OCI-LY3 (cell line): ENCODE measurements around the gene MAML2.

ENCODE experiments used
- H2AFZ ChIP-seq: fragments of 200-600, 300-600 bp; shearing (Covaris generic); 2 replicates; pipeline ENCODE4 v1.6.0; 2014; ENCODE audit warnings: antibody characterized with exemption, low read depth, low read length
- H3K27ac ChIP-seq: fragments of 200-600, 300-600 bp; sonication (generic); 2 replicates; pipeline ENCODE4 v1.5.1; 2014; ENCODE audit warnings: mild to moderate bottlenecking, low read length, moderate library complexity, mixed read lengths
- H3K27me3 ChIP-seq: fragments of 200-600, 300-600 bp; sonication (generic); 2 replicates; pipeline ENCODE4 v1.6.1; 2014; ENCODE audit warnings: low read depth, low read length, mixed read lengths
- H3K36me3 ChIP-seq: fragments of 200-600, 300-600 bp; sonication (generic); replicated peaks from 2 replicates; pipeline ENCODE3; 2014; ENCODE audit warnings: low read depth, low read length, mixed read lengths
- H3K4me1 ChIP-seq: fragments of 300-600, 200-600 bp; sonication (generic); 2 replicates; pipeline ENCODE4 v1.6.1; 2014; ENCODE audit warnings: low read length, mixed read lengths
- H3K4me2 ChIP-seq: fragments of 200-600, 300-600 bp; sonication (generic); 2 replicates; pipeline ENCODE4 v1.6.1; 2014; ENCODE audit warnings: low read length, mixed read lengths
- H3K4me3 ChIP-seq: fragments of 300-600, 200-600 bp; sonication (generic); 2 replicates; pipeline ENCODE4 v1.5.1; 2014; ENCODE audit warnings: antibody characterized with exemption, mild to moderate bottlenecking, low read length, moderate library complexity
- H3K79me2 ChIP-seq: fragments of 300-600, 200-600 bp; shearing (Covaris generic); 2 replicates; pipeline ENCODE4 v1.6.1; 2014; ENCODE audit warnings: mild to moderate bottlenecking, low read length, mixed read lengths
- H3K9ac ChIP-seq: fragments of 300-600, 200-600 bp; shearing (Covaris generic); 2 replicates; pipeline ENCODE4 v1.6.0; 2014; ENCODE audit warnings: mild to moderate bottlenecking, low read length, moderate library complexity
- H3K9me3 ChIP-seq: fragments of 200-600, 300-600 bp; shearing (Covaris generic); 2 replicates; pipeline ENCODE4 v1.6.1; 2014; ENCODE audit warnings: low read length, mixed read lengths; ENCODE audit not compliant: insufficient read depth
- H4K20me1 ChIP-seq: fragments of 200-600, 300-600 bp; sonication (generic); 2 replicates; pipeline ENCODE4 v1.6.1; 2016; ENCODE audit warnings: low read length, mixed read lengths; ENCODE audit not compliant: insufficient read depth
- CTCF ChIP-seq: fragments of 200-600, 300-600 bp; sonication (generic); IDR thresholded peaks from 2 replicates; pipeline ENCODE4 v1.5.1; 2014; ENCODE audit warnings: antibody characterized with exemption, low read length, low read depth
- EZH2phosphoT487 ChIP-seq: fragments of 200-600 bp; shearing (Covaris generic); IDR thresholded peaks from 2 replicates; pipeline ENCODE4 v1.6.1; 2018; ENCODE audit warnings: antibody characterized with exemption, mixed run types, low read depth

Gene MAML2

DNA sequence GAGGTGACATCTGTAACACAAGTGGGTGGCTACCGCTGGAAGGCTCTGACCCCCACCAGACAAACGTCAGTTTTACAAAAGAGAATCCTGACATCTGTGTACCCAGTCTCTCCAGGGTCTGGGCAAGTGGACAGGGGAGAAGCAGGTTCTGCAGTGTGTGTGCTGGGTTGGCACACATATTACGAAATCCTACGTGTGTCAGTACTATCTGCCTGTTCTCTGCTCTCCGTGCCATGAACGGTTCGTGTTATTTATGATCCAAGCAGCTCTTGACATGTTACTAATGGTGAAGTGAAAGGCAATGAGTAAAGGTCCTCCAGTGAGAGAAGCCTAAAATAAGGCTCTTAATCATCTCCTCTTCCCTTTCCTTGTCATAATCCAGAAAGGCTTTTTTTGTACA, 217.6 kb downstream of the MAML2 start:
- no peaks in the 10 kb centered on the region for H3K9me3 ChIP-seq
- no peak overlapping the region for H3K4me2 ChIP-seq
- H3K4me1 ChIP-seq, result peaks cover 6% of the 10 kb centered on the region
- H3K9ac ChIP-seq, result no peak overlapping the region
- no peaks in the 10 kb centered on the region for H3K36me3 ChIP-seq
- H4K20me1 ChIP-seq, result no peaks in the 10 kb centered on the region
- no peak overlapping the region for H2AFZ ChIP-seq
- no peaks in the 10 kb centered on the region for H3K79me2 ChIP-seq
- H3K27me3 ChIP-seq, result no peaks in the 10 kb centered on the region
- H3K4me3 ChIP-seq, result no peak overlapping the region
- no peak overlapping the region for H3K27ac ChIP-seq
- no peak for TF ChIP-seq CTCF
- TF ChIP-seq EZH2phosphoT487, result no peak

GRCh38 chr11:96124155-96124554, 218.8 kb downstream of the MAML2 start:
- Histone ChIP-seq H3K36me3 (no peaks in the 10 kb centered on the region), H3K79me2 (no peaks in the 10 kb centered on the region), H3K9ac (no peak overlapping the region), H2AFZ (no peak overlapping the region), H4K20me1 (no peaks in the 10 kb centered on the region), H3K9me3 (no peaks in the 10 kb centered on the region), H3K27ac (no peak overlapping the region), H3K4me3 (no peak overlapping the region), H3K4me2 (no peak overlapping the region), H3K4me1 (no peaks in the 10 kb centered on the region), H3K27me3 (no peaks in the 10 kb centered on the region)
- TF ChIP-seq EZH2phosphoT487, result no peak
- TF ChIP-seq CTCF, result no peak

- Histone ChIP-seq H3K9ac (no peak overlapping the region), H3K4me1 (no peaks in the 10 kb centered on the region), H3K79me2 (no peaks in the 10 kb centered on the region), H3K4me3 (no peak overlapping the region), H3K36me3 (no peaks in the 10 kb centered on the region), H2AFZ (no peak overlapping the region), H3K4me2 (no peak overlapping the region), H3K9me3 (no peaks in the 10 kb centered on the region), H3K27ac (no peak overlapping the region), H3K27me3 (no peaks in the 10 kb centered on the region), H4K20me1 (no peaks in the 10 kb centered on the region)
- TF ChIP-seq EZH2phosphoT487 (no peak), CTCF (no peak)
Observed at GRCh38 chr11:96123301-96123700, 219.7 kb downstream of the MAML2 start.

DNA sequence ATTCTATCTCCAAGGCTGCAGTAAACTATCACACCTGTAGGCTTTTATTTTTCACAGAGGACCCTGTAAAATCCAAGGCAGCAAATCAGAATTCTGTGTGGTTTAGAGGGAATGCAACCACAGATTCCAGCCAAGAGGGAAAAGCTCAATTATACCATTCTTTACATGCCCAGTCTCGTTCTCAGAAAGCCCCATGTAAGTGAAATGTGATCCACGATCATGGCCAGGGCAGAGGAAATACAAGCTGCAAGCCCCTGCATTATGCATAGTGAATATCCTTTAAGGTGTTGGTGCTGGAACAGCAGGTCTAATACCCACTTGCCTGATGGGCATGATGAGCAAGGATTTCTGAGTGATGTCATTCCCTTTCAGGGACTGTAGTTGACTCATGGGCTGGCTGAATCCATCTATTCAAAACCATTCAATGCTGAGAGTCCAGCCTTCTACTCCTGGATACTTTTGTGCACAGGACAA, 220.4 kb downstream of the MAML2 start:
- H2AFZ ChIP-seq, result no peak overlapping the region
- H3K27ac ChIP-seq, result no peak overlapping the region
- no peak overlapping the region for H3K9ac ChIP-seq
- H3K79me2 ChIP-seq, result no peaks in the 10 kb centered on the region
- H3K9me3 ChIP-seq, result no peaks in the 10 kb centered on the region
- H3K36me3 ChIP-seq, result no peaks in the 10 kb centered on the region
- H3K4me2 ChIP-seq, result no peak overlapping the region
- no peaks in the 10 kb centered on the region for H3K27me3 ChIP-seq
- no peaks in the 10 kb centered on the region for H3K4me1 ChIP-seq
- no peak overlapping the region for H3K4me3 ChIP-seq
- H4K20me1 ChIP-seq, result no peaks in the 10 kb centered on the region
- TF ChIP-seq CTCF, result no peak
- no peak for TF ChIP-seq EZH2phosphoT487
